Stimulated activated CD4-positive, alpha-beta T cell treated with anti-CD3 and anti-CD28 coated beads, Interleukin-15, amount 100 ng/mL, for 48 hours (primary cell): ENCODE data around the gene HERC2.
"Not testable (repeated sequence)": the region's sequence is repeated elsewhere in the genome, so short reads cannot be mapped to it uniquely, and the experiment has no call there.

Experiments
- DNase-seq, 2 donors: peaks; one replicate each; pipeline ENCODE4 v3.0.0-alpha.2; 2020; ENCODE audit warnings: low read depth in 2 of 2

The HERC2 gene

DNA sequence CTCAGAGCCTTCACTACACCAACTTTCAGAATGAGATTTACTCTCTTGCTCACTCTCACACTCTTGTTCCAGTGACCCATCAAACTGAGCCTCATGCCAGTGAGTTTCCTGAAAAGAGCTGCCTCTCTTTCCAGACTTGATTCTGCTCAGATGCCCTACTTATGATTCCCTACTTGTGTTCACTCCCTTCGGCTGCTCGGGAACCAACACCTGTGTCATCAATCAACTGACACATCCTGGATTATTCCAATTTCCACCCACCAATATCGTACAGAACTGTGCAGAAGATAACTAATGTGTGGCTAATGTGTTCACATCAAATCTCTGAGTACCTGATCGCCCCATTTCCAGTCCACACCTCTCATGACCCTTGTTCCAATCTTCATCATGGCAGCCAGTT lies 100.3 kb downstream of the HERC2 start:
- DNase-seq = not testable (repeated sequence)

DNA sequence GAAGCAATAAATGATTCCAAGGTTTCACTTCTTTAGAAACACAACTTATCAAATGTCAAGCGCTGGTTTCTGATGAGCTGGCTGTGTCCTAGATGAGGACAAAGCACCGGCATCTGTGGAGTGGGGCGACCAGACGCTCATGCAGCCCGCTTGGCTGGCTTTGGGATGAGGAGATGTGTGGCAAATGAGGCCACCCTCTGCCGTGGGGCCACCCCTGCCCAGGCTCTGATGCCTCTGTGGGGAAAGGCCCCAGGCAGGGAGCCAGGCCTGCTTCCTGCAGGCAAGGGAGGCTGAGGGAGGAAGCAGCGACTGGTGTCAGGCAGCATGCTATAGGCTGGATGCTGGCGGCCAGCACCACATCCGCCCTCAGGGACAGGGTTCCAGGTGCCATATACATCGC lies 102.9 kb downstream of the HERC2 start:
- no peak for DNase-seq

DNA sequence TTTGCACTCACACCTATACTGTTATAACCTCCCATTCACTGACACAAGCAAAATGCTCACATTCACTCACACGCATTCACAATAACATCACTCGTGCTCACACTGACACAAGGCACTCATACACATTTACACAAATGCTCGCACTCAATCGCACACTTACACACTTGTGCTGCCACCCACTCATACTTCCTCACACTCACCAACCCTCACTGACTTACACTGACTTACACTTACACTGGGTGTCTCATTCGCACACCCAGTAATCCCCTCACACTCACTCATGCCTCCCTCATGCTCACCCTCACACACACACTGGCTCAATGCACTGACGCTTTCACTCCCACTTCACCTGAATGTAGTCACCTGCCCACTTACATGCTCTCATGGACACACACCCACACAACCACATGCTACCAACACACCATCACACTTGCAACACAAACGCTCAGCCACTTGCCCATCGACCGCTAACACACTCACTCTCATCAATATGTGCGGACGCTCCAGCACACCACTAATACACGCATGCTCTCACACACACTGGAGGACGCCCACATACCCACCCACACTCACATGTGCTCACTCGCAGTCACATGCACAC lies 104.9 kb downstream of the HERC2 start:
- not testable (repeated sequence) for DNase-seq

DNA sequence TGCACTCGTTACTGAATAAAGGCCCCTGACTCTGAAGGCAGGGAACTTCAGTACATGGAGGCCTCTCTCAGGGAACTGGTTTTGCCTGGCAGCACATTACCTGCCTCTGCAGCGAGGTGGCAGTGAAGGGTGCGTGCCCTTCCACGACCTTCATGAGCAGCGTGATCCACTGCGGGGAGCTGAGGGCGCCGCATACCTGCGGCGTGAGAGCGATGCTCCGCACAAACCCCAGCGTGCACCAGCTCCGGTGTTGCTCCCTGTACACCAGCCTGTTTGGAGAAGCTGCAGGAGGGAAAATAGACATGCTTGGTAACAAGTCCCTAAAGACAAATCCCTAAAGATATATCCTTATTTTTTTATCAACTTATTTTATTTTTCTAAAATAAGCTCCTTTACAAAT lies 106.5 kb downstream of the HERC2 start:
- DNase-seq = not testable (repeated sequence)

DNA sequence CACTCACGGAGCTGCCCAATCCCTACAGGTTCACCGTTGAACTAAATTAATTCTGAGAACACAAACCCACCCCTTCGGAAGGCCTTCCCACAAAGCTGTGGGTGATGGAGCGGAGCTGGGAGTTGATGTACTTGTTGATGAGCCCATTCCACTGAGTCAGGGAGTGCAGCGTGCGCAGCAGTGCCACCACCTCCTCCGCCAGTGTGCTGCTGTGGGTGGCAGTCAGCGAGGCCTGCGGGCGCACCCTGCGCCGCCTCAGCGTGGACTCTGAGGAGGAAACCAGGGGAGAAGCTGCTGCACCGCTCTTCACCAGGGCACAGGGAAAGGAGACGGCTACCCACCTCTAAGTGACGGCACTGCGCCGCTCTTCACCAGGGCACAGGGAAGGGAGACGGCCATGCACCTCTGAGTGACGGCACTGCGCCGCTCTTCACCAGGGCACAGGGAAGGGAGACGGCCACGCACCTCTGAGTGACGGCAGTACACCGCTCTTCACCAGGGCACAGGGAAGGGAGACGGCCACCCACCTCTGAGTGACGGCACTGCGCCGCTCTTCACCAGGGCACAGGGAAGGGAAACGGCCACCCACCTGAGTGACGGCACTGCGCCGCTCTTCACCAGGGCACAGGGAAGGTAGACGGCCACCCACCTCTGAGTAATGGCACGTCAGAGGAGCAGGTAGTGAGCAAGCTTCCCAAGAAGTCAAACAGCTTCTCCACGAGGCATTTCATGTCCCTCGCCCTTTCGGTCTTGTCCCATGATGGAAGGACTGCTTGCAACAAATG lies 107.8 kb downstream of the HERC2 start:
- DNase-seq = not testable (repeated sequence)

DNA sequence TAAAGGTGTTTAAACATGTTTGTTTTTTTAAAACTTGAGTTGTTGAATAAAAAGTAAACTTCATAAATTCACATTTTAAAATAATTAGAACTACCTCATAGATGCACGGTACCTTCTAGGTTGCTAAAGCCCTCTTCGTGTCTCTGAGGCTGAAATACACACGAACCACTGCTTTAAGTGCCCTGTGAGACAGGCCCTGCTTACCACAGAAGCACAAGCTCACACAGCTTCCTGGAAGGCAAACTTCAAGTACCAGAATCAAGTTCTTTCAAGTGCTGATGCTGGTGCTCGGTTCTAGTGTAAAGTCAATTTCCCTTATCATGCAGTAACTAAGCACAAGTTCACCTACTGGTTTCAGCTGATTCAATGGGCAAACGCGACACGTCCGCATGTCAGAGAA lies 108.6 kb downstream of the HERC2 start:
- not testable (repeated sequence) for DNase-seq

DNA sequence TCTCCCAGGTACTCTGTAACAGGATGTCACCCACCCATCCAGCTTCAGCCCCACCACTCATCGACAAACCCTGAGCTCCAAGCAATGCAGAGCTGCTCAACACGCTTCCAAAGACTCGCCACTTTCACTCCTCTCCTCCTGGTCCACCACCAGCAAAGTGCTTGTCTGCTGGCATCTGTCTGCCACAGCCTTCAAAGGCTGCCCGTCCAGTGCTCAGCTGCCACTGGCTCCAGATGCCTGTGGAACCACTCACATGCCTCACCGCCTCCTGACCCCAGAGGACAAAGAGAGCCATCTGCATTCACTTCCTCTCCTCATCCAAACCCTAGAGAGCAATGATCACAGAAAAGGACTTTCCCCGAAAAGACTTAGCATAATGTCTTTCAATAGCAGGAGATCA lies 113.4 kb downstream of the HERC2 start:
- DNase-seq = no peak

DNA sequence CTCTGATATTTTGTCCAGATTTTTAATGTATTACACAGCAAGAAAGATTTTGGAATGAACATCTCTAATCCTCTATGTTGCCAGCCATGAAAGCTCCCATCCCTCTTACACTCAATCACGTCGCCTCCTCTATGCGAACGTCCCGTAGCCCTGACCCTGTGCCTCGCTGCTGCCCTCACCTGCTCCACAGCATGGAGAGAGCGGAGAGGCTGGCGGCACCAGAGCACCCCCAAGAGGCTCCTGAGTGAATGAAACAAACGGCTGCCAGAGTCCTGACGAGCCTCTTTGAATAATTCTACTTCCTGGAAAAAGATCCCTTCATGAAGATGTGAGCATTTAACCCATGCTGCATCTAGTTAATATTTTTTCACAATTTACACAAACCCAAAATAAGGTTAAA lies 116.3 kb downstream of the HERC2 start:
- DNase-seq = not testable (repeated sequence)

DNA sequence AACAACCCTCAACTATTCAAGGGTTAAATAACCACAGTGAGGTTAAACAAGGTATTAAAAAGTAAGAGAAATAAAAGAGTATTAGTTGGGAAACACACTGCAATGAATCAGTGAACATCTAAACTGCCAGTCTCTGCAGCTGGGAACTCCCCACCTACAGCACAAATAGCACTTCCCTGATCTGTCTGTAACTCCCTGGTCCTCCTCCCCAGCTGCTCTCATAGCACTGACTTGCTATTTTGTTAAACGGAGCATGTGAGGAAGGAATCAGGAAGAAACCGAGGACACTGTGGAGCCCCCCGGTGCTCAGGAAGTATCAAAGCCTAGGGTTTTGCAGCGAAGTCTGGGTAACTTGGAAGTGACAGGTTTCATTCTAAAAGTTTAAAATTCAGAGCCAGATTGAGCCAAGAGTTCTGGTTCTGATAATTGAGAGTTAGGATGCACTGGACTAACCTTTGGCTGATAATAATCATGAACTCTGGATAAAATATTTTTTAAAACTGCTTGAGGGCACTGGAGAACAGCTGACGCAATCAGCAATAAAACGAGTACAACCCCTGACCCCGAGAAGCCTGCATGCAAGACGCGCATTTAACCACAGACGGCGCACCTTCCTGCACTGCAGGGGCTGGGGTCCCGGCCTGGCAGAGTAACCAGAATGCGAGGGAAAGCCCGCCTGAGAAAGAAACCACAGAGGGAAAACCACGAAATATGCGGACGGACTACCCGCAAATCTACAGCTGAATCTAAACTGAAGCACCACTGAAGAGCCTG lies 118.7 kb downstream of the HERC2 start:
- not testable (repeated sequence) for DNase-seq

DNA sequence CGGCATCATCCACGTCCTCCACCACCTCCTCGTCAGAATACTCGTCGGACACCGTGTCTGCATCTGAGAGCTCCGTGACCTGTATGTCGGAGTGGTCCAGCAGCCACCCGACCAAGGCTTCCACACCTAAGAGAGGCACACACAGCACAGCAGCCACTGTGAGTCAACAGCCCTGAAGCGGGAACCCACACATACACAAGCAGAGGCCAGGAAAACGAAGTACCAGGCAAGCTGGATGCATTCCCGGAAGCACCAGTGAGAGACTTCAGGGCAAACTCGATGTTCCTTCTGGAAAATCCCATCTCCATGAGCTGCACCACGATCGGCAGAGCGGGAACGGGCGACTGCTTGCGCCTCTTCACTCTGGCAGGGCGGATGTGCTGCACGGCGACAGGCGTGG lies 119.9 kb downstream of the HERC2 start:
- DNase-seq = not testable (repeated sequence)

DNA sequence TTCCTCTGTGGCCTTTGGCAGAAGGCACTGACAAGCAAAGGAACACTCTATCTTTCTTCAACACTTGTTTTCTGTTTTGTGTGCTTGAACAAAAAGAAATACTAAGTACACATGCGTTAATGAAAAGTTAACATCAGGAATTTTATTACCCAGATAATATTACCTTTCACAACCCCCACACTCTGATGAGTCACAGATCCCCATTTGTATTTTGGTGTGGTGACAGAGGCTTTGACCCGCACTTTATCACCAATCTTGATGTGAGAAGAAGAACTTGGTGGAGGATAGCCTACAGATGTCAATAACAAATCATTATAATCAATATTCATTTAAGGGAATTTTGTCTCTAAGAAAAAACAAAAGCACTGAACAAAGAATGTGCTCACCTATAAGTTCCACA lies 123.8 kb downstream of the HERC2 start:
- not testable (repeated sequence) for DNase-seq

DNA sequence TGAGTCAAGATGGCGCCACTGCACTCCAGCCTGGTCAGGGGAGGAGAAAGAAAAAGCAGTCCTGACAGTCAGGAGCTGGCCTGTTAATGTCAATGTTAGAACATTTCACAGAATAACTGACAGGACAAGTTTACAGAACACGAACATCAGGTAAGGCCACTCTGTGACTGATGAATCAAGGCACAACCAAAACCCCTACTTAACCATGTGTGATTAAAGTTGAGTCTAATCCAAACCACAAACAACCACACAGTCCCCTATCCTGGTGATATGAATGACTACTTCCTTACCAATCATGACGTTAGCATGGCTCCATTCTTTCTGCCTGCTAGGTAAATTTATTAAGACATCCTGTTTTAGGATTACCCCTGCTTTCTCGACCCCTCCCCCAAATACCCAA lies 124.3 kb downstream of the HERC2 start:
- DNase-seq = not testable (repeated sequence)

DNA sequence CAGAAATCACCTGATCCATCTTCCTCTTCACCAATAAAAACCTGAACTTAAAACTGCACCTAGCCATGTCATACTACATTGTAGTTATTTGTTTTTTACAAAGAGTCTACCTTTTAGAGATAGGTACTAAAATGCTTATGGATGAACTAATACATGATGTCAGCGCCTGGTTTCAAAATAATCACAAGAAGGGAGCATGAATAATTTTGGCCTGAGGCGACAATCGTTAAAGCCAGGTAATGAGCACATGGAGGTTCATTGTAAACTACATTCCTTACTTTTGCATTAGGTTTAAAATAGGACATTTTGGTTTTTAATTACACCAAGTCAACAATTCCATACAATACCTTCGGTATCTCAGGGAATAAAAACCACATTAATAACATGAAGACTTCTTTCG lies 125.4 kb downstream of the HERC2 start:
- DNase-seq = not testable (repeated sequence)

DNA sequence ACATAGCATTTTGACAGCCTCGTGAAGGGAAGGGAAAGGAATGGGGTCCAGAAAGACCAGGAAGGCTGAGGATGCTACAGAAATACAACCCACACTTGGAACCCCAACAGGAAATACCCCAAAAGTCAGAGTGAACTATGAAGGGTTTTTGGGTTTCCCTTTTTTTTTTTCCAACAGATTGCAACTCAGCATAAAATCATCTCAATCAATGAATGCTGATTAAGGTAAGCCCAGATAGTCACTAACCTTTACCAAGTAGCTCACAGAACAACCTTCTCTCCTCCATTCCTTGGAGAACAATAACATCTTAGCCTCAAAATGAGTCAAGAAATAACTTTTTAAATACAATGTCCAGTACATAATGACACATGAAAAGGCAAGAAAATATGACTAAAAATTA lies 129.2 kb downstream of the HERC2 start:
- DNase-seq = no peak

DNA sequence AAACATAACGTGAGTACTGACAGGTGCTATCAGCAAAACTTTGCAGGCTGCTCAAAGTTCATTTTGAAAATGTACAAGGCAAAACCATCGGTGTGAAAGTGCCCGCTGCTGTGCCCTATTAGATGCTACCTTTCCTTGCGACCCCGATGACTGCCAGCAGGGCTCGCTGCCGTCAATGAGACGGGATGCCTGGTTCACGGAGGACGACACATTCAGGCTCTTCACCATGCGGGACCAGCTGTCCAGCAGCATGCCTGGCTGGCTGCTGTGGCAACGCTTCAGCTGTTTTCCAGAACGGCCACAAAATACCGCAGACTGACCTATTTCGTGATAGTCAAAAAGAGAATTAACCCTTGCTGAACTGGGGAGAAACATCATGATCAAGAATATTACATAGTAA lies 130.1 kb downstream of the HERC2 start:
- no peak for DNase-seq

DNA sequence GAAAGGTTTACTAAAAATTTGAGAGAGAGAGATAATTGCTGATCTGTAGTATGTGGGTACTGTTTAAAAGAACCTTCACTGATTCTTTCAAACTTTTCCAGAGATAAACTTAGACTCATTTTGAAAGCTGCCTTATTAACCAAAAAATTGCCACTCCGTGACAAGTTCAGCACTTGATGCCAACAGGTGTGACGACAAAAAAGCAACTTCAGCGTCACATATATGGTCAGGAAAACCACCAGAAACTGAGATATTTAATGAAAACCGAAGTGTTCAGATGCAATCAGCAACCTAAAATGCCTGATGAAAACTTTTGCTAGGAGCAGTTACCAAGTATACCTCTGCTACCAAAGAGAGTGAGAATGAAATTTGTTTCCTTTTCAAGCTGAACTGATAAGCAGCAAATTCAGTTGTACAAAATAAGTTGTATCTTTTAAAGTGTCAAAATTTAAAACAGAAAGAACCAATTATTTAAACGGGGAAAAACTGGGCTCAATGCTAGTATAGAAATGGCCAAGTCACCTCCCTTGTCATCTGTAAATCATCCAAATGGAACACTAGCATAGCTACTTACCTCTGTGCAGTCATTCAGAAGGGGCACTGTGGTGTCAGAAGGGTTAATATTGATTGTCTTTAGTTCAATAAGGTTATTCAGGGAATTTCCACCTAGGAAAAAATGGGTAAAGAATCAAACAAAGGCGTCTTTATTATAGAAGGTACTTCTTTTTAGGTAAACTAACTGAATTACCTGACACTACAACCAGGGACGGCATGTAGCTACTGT lies 131.4 kb downstream of the HERC2 start:
- DNase-seq = no peak

DNA sequence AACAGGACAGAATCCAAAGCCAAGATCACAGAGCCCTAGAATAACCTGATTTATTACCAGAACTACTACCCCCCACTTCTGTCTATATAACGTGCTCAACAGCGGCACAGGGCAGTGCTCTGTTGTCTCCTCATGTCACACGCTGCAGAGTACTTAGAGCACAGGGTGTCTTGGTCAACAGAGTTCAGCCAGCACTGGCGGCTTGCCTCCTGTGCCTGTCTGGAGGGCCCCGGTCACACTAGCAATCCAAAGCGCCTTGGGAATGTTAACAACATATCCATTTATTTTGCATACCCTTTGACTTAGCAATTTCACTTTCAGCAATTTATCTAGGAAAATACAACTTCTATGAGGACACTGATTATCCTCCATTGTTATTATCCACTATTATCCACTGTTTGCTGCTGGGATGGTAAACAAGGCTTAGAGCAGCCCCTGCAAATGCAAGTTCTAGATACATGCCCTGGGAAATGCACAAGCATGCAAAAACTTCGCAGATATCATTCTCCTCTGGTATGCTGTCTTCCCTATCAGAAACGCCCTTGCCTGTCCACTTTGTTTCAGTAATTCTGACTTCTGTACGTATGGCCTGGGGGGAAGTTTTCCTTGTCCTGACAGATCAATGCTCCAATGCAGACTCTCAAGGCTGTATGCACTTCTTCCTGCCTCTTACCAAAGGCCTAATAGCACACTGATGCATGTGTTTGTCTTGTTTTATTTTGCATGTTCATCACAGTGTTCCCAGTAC lies 136.7 kb downstream of the HERC2 start:
- no peak for DNase-seq

DNA sequence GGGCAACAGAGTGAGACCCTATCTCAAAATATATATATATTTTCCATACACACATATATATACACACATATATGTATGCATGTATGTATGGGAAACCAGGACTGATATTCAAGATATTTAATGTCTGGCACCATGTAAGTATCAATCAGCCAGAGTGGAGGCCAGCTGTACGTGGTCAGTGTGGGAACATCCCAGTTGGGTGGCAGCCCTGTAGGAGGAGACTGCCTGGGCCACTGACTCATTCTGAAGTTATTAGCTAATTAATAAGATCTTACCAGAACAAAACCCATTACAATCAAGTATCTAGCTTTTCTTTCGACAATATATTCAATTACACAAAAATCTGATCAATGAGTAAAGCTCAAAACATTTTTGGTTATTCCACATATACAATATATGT lies 137.8 kb downstream of the HERC2 start:
- DNase-seq = no peak

DNA sequence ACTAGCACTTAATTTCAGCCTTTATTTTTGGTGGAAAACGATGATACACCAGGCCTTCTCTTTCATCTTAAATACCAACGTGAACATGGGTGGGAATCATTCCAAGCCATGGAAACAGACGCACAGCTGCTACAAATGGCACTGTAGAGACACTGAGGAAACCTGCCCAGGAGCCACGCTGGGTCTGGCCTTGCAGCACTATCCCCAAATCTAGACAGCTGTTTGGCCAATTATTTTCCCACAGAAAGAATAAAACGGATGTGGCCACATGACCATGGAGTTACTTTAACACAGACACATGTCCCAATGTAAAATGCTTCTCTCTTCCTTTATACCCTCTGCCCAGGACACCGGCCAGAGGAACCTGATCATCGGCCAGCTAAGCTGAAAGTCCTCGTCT lies 139.2 kb downstream of the HERC2 start:
- no peak for DNase-seq

DNA sequence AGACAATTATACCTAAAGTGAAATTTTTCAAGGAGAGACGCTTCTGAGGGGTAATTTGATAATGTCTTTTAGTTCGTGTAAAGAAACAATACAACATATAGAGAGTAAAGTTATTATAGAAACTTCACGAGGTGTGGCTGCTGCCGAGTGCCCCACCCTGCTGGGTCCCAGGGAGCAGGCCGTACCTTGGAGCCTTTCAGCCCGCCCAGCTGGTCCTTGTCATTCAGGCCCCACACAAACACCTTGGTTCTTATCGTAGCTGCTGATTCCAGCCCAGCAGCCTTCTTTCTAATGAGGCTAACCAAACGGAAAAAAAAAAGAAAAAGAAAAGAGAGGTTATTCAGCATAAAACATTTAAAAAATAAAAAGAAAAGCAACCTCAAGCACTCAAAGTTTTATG lies 139.8 kb downstream of the HERC2 start:
- no peak for DNase-seq

DNA sequence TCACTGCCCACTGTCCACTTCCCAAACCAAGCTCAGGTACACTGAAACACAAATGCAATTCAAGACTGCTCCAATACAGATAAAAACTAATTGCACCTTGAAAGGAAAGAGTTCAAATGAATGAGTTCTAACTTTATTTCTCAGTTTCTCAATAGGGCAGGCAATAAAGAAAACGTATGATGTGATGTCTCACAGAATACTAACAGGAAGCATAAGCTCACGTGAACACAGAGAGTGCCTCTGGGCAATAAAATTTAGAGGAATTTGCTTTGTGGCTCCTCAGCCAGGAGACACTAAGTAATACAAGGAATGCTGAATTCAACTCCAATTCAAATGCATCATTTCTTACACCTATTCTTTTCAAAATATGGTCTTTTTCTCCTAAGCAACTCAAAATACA lies 140.6 kb downstream of the HERC2 start:
- no peak for DNase-seq
